GM19328 (cell line): ENCODE results near the gene CREB3L2.

Experiments used
- ATAC-seq: cut with Tn5 transposase; IDR thresholded peaks from one replicate; pipeline ENCODE4 v1.9.1; 2021; ENCODE audit warnings: mild to moderate bottlenecking, moderate library complexity; ENCODE audit not compliant: unreplicated experiment

The CREB3L2 gene

DNA sequence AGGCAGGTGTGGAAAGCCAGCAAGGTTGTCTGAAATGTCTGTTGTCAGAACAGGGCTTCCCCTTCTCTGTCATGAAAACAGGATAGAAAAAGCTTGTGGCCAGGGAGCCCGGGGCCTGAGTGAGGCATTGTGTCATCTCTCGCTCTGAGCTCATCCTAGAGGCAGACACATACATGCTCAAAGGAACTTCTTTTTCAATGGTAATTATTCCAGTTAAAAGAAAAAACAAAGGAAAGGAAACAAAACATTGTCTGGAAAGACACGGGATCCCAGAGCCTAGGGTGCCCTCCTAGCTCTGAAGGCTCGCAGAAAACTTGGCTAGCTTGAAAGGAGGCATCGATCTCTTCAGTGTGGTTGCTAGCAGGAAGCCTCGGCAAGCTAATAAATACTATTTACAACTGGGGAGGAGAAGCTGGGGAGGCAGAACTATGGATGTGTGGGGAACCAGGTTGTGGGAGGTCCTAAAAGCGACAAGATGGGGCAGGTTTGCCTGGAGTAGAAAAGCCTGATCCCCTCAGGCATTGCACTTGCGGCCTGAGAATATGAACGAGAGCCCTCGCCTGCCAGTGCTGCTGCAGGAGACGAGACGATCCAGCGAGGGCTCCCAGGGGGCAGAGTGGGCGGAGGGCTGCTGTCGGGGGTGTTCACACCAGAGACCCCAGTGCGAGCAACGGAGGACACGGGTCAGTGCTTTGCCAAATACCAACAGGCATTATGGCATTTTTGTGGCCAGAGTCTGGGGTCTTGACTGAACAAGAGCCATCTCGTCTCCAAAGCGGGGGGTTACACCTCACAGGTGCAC, 122.3 kb downstream of the CREB3L2 start:
- ATAC-seq, result no peak

DNA sequence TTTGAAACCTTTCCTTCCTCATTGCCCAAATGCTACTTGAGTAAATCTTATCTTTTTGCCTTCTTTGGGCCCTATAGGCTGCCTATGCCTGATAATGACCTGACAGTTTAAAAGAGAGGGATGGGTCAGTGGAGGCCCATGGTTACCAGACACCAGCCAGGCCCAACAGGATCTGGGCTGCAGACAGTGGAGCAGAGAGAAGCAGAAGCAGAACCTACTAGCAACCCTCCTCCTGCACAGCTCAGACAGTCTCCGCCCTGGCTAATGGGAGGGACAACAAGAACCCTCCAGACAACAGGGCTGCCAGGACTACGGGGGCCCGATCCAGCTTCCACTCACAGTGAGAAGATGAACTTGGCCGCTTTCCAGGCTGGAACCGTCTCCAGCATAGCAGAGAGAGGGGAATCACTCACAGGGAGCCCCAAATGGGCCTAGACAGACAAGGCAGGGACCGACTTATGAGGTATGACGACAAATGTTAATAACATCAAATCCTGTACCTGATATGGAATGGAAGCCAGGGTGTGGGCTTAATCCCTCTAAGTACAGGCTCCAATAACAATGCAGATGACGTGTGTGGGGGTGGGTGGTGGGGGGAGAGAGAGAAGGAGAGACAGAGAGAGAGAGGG, 123.4 kb downstream of the CREB3L2 start:
- no peak for ATAC-seq

DNA sequence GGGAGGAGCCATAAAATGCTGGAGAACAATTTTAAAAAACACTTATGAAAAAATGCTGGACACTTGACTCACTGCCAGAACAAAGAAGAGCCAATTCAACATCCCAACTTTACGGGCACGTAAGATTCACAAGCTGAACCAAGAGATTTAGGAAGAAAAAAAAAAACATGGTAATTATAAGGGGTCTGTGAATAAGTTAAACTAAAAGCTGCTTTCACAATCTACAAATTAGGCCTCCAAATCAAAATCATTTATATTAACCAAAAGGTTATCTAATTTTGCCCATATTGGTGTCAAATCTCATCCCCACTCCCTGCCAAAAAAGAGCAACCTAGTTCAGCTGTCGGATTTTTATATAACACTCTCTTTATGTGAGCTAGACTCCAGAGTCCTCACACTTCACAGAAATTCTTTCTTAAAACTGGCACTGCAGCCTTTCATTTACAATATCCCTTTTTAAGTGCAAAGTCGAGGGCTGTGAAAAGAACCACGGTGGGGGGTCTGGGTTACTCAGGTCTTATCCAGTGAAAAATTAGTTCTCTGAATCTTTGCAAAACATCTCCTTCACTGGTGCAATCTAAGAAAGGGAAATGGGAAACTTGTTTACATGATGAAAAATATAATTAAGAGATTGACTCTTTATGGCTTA, 124.7 kb downstream of the CREB3L2 start:
- ATAC-seq, result no peak

DNA sequence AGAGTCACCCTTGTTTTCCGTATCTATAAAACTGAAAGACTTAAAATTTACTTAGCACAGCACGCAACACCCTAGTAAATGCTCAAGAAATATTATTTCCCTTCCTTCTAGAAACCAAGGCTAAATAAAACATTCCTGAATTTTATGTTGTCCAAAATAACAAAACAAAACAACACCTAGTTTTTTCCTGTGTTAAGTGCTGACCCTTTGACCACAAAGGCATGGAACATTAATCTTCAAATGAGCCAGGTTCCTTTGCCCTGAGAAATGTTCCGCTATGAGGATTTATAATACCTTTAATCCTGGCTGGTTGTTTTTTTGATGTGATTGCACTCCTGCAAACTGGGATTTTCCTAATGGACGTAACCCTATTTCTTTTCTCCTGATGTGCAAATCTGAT, 126.1 kb downstream of the CREB3L2 start:
- no peak for ATAC-seq

DNA sequence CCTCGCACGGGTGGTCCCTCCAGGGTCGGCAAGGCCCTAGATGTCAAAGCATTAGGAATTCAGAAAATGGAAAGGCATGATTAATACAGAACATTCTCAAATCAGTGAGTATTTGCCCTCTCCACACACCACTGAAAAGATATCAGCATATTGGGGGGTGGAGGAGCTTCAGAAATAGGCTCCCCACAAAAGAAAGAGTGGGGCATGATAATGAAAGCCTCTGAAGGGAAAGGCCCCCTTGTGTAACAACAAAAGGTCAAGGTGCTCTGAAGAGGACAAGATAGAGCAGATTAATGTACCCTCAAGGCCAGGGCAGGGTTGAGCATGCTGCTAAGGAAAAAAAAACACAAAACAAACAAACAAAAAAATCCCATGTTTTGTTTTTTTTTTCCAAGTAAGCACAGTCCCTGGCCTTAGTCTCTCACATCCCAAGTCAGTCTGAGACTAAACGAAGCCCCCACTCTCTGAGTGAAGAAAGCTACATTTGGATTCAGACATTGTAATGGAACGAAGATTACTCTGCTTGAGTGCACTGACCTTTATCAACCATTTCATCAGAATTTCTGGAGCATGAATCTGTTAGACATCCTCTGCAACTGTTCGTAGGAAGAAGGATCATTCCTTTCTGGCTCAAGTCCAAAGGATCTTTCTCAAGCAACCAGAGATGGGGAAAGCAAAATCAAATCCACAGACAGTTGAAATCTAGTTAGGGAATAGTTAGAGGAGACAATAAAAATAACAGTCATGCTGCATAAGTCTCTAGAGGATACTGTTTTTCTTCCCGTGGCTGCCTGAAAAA, 127.7 kb downstream of the CREB3L2 start:
- no peak for ATAC-seq

DNA sequence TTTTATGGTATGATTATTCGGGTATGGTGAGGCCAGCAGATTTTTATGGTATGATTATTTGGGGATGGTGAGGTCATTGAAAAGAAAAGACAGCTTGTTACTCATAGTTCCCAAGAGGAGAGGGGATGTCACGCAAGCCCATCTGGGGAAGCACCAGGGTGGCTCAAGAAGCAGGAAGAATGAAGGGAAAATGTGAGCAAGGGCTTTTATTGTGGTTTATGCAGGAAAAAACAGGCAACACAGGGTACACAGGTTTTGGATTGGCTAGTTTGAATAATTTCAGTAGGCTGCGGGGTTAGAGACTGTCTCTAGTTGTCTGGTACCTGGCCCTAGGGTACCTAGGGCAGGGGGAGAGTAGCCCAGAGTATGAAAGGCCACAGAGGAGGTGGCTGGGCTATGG, 128.4 kb downstream of the CREB3L2 start:
- no peak for ATAC-seq

DNA sequence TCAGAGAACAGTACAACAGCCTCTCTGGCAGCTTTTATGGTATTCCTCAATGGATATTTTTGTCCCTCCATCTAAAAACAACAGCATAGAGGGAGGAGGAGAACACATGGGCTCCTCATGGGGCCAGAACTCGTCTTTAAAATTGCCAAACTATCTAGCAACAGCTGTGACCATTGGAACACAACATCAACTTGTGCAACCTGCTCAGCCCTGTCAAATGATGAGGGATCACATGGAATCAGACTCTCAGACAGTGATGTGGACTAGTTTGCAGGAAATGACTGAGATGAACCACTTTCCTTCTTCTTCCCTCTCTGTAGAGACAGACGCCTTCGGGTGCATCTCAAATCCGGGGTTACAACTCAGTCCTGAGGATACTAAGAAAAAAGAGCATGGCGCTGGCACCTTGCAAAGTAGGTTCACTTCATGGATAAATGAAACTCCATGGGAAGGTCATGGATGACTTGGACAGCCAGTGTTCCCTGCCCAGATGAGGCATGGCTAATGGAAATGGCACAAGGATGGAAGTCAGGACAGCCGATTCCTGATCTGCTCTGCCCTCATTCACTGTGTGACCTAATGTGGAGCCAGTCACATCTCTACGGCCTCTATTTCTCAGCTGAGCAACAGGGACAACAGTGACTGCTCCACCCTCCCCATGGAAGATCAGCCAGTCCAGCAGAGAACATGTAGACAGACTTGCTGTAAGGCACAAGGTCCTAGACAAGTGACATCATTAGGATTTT, 130.5 kb downstream of the CREB3L2 start:
- ATAC-seq, result no peak

DNA sequence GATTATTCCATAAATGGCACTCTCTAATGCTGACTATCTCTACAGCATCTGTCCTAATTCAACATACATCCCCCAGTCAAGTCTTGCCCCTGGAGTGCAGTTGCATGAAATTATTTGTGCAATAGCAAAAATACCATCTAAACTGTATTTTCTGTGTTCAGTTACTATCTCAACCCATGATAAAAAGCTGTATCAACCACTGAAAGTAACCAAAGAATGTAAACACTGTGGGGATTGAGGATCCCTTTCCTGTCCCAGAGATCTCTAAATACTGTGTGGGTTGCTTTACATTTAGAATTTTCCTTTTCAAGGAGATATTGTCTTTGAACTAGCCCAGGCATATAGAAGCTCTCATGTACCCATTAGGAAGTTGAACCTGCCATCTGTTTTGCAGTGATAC, 131.2 kb downstream of the CREB3L2 start:
- no peak for ATAC-seq

DNA sequence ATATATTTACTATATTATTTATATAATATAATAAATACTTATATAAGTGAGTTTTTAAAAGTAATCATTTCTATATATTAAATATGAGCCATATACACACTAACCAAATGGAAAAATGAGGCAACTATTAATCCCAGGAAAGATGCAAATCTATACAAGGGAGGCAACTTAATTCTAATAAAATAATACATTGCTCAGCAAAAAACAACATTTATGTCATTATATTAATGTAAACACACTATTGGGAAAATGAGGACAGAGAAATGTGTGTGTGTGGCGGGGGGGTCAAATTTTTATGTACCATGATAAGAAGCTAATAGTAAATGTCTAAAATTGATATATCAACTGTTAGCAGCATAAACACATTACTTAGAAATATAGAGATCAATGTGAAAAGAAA, 131.8 kb downstream of the CREB3L2 start:
- no peak for ATAC-seq

DNA sequence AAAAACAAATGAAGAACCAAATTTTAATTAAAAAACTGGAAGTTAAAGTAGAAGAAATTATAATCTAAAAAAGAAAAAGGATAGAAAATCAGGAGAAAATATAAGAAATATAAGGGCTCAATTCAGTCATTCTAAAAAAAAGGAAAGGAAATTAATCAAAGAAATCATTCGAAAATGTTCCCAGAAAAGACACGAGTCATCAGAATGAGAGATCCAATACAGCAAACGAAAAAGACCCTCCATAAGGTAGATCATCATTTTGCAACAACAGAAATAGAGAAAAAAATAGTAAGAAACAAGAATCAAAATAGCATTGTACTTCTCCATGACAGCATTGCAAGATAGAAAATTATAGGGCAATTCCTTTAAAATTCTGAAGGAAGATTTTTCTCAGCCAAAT, 132.6 kb downstream of the CREB3L2 start:
- ATAC-seq, result no peak

DNA sequence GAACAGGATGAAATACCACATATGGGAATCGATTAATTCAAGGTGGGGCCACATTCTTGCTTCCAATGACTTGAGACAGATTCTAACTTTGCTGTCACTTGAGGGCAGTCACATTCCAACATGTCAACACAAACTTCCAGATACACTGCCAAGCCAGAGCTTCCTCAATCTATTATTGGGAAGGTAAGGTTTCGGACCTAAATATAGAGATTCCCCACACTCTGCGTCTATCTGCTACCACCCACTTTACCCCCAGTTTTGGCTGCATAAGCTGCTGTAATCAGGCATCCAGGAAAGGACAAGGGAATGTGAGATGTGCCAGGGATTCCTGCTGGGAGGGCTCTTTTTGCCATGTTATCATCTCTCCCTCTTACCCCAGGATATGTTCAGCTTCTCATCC, 134.6 kb downstream of the CREB3L2 start:
- no peak for ATAC-seq

DNA sequence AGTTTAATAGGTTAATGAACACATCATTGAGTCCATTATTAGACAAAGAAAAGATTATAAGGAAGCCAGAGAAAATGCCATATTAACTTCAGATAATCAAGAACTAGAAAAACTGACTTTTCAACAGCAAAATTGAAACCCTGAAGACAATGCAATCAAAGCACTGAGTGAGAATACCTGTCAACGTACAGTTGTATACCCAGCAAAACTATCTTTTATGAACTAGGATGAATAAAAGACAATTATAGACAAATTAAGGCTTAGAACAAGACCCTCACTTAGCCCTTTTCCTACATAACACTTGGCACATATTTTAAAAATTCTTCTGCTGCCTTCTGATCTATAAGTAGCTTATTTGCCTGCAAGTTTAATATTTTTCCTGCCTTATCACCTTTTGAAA, 136.1 kb downstream of the CREB3L2 start:
- ATAC-seq, result no peak

DNA sequence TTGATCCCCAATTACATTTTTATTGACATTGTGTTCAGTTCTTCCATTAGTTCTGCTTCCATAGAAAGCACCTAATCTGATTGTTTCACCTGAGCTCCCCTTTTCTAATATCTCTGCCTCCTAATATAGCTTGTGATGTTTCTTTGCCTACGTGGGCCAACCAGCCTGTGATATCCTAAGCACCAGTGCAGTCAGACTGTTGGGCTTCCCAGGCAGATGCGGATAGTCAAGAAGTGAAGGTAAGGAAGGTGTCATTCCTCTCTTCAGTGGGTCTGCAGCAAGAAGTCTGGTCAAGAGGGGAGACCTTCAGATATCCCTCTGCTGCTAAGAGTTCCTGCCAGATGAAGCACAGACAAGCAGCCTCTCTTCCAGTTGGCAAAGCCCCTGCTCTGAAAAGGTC, 138.9 kb downstream of the CREB3L2 start:
- no peak for ATAC-seq

DNA sequence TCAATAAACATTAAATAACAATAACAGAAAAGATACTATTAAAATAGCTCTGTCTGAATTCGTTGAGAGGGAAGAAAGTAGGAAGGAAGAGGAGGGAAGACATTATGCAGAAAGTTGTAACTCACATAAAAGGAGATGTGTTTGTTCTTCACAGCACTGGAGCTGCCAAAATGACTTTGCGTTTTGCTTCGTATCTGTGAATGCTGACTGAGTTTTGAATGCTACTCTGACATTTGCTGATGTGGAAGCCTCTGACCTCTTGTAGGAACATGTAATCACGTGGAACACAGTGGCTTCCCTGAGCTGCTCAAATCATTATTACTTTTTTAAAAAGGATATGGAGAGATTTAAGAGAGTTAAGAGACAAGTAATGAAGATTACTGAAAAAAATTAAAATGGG, 139.5 kb downstream of the CREB3L2 start:
- ATAC-seq, result no peak

DNA sequence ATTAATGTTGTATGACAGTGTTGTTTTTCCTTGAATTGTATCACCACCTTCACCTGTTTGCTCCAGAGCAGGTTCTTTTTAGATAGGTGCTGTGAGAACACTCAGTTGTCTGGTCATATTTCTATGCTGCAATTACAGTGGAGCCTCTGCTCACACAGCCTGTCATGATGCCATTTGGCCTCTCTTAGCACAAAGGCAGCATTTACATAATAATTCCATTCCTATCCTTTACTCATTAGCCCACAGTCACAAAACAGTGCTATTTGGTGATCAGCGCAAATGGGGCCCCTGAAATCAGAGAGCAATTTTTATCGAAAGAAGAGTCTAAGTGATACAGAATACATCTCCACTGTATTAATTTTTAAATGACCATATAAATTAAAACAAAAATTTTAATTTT, 141.3 kb downstream of the CREB3L2 start:
- no peak for ATAC-seq

DNA sequence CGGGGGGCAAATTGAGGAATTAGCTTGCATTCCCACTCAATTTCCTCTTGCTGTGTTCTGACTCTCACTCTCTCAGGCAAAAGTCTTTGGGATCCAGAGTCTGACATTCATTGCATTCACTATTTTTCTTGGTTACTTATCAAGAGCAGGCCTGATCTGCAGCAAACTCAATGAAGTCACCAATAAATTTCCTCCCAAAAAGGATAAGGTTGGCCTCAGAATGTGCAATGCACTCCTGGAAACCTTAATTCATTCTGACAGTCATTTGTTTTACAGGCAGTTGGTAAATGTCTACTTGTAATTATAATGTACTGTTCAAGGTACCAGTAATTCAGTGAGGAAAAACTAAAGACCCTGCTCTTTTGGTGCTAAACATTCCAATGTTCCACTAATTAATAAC, 148.8 kb downstream of the CREB3L2 start:
- ATAC-seq, result no peak

DNA sequence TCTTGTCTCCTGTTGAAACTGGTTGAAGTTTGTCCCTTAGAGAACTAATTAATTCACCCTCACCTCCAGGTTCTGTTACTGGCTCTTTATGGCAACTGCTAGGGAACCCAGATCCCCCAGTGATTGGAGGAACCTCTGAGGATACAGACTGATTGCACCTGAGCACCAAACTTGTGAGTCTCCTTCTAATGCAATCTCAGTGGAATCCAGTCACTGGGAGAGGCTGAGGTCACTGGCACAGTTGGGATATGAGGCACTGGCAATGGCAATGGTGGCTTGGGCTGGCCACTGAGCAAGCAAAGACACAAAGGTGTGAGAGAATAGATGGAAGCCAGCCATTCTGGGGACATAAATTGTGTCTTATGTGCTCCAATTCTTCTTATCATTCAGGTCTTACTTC, 149.8 kb downstream of the CREB3L2 start:
- no peak for ATAC-seq

DNA sequence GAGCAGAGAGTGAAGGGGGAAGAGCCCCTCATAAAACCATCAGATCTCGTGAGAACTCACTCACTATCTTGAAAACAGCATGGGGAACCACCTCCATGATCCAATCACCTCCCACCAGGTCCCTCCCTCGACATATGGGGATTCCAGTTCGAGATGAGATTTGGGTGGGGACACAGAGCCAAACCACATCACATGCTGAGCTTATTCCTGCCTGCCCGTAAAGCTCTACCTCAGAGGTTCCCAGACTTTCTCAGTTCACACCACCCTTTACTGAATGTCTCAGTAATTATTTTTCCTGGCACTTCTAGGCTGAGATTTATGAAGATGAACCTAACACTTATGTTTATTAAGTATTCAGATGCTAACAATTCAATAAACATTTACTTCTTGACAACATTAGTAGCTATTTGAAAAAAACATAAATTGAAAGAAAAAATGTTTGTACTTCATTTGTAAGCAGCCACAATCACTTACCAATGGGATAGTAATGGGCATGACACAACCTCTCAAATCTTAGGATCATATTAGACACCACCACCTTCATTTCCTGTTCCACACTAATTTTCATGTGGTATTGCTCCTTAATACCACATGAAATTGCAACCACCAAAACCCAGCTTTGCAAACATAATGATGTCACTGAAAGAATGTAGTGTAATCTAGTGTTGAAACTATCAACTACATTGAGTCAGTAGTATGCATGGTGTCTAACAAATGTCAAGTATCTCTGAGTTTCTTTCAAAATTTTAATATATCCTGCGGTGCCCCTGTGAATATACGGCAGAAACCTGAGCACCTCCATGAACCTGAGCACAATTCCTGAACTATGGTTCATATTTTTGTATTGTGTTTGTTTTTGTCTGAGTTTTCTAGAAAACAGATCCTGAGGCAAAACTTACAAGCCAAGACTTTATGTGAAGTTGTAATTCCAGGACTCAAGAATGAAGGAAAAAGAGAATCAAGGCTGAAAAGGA, 150.6 kb downstream of the CREB3L2 start:
- no peak for ATAC-seq

DNA sequence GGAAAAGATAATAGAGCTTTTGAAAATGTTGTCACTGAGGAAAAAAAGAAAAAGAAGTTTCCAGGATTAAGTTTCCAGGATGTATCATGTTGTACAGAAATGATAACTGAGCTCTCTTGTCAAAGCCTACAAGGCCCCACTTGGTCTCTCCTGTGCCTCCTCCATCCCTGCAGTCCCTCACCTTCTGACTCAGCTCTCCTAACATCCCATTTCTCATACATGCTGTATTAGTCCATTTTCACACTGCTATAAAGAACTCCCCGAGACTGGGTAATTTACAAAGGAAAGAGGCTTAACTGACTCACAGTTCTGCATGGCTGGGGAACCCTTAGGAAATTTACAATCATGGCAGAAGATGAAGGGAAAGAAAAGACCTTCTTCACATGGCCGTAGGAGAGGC, 151.3 kb downstream of the CREB3L2 start:
- no peak for ATAC-seq

DNA sequence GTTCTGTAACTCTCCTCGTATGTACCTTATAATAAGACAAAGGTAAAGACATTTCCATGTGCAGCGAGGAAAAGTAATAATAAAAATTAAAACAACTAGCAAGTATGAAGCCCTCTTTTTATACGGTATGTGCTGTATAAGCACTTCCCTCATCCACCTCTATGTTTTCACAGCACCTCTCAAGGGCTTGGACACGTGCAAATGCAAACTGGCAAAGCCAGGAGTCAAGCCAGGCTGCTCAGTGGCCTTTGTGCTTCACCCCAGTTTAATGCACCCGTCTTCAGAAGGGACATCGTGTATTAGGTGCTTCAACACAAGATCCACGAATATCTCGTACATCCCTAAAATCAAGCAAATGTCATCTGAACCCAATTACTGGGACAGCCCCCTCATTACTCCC, 153.8 kb downstream of the CREB3L2 start:
- no peak for ATAC-seq
